HCT116 (cell line): ENCODE data around the gene AUP1.

Experiments used
- CBX3 ChIP-seq: IDR thresholded peaks from 2 replicates; pipeline ENCODE4 v1.6.1; 2012; ENCODE audit warnings: low read depth
- EZH2 ChIP-seq: fragments of 200-600 bp; sonication (generic); IDR thresholded peaks from 2 replicates; pipeline ENCODE4 v1.6.1; 2017; ENCODE audit warnings: antibody characterized with exemption, mixed run types
- FOSL1 ChIP-seq: IDR thresholded peaks from 2 replicates; pipeline ENCODE4 v1.6.1; 2012; ENCODE audit warnings: low read depth
- POLR2A ChIP-seq: IDR thresholded peaks from 2 replicates; pipeline ENCODE4 v1.7.0; 2011; ENCODE audit warnings: borderline replicate concordance; ENCODE audit not compliant: insufficient read depth, insufficient read length; ENCODE audit errors: extremely low read depth
- POLR2AphosphoS5 ChIP-seq: IDR thresholded peaks from 2 replicates; pipeline ENCODE4 v1.6.1; 2011; ENCODE audit warnings: mild to moderate bottlenecking, low read depth, low read length, moderate library complexity
- SIN3A ChIP-seq: IDR thresholded peaks from 2 replicates; pipeline ENCODE4 v1.6.1; 2012; ENCODE audit warnings: low read depth
- YY1 ChIP-seq: IDR thresholded peaks from 2 replicates; pipeline ENCODE4 v1.6.1; 2011; ENCODE audit warnings: low read length, low read depth, moderate library complexity, mild to moderate bottlenecking; ENCODE audit not compliant: insufficient replicate concordance; ENCODE audit errors: extremely low read depth
- ZNF274 ChIP-seq: fragments of 200-500 bp; sonication (Bioruptor generic); IDR thresholded peaks from 2 replicates; pipeline ENCODE4 v1.6.1; 2014; ENCODE audit warnings: mild to moderate bottlenecking, low read depth, low read length, inconsistent platforms
- TF ChIP-seq, protein P1 (sequence below), 3 experiments: fragments of 200-600 bp in 1 of 3; sonication (generic) in 1 of 3; IDR thresholded peaks in 2 of 3; conservative IDR thresholded peaks in 1 of 3; 2 replicates each; pipeline ENCODE4 v1.5.1; 2012 to 2017; ENCODE audit warnings: low read depth in 2 of 3, low read length in 2 of 3, antibody characterized with exemption in 1 of 3, borderline replicate concordance in 1 of 3, control low read depth in 1 of 3, mild to moderate bottlenecking in 1 of 3, mixed read lengths in 1 of 3, mixed run types in 1 of 3, moderate library complexity in 1 of 3; ENCODE audit not compliant: insufficient read depth in 1 of 3
- TF ChIP-seq, protein P2 (sequence below): IDR thresholded peaks from 2 replicates; pipeline ENCODE4 v1.6.1; 2012; ENCODE audit warnings: low read depth
- TF ChIP-seq, protein P3 (sequence below): IDR thresholded peaks from 2 replicates; pipeline ENCODE4 v1.6.1; 2011; ENCODE audit warnings: mild to moderate bottlenecking, low read length, moderate library complexity; ENCODE audit not compliant: insufficient replicate concordance; ENCODE audit errors: extremely low read depth
- TF ChIP-seq, protein P4 (sequence below): IDR thresholded peaks from 2 replicates; pipeline ENCODE4 v1.6.1; 2012

DNA sequence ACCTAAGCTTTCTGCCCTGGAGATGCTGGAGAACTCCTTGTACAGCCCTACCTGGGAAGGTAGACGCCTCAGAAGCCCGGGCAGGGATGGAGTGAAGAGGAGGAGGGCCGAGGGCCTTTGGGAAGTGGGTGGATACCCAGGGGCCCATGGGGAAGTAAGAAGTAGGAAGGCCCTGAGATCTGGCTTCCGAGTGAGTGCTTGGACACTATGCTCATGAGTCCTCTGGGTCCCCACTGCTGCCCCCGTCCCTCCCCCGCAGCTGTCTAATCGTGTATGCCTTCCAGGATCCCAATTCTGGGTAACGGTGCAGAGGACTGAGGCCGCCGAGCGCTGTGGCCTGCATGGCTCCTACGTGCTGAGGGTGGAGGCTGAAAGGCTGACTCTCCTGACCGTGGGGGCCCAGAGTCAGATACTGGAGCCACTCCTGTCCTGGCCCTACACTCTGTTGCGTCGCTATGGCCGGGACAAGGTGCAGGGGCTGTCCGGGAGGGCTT is 26.2 kb upstream of the AUP1 start:
- TF ChIP-seq, protein P1, sequence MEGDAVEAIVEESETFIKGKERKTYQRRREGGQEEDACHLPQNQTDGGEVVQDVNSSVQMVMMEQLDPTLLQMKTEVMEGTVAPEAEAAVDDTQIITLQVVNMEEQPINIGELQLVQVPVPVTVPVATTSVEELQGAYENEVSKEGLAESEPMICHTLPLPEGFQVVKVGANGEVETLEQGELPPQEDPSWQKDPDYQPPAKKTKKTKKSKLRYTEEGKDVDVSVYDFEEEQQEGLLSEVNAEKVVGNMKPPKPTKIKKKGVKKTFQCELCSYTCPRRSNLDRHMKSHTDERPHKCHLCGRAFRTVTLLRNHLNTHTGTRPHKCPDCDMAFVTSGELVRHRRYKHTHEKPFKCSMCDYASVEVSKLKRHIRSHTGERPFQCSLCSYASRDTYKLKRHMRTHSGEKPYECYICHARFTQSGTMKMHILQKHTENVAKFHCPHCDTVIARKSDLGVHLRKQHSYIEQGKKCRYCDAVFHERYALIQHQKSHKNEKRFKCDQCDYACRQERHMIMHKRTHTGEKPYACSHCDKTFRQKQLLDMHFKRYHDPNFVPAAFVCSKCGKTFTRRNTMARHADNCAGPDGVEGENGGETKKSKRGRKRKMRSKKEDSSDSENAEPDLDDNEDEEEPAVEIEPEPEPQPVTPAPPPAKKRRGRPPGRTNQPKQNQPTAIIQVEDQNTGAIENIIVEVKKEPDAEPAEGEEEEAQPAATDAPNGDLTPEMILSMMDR (IDR thresholded peaks at IDR 0.05 in 2 of 3, conservative IDR thresholded peaks at IDR 0.05 in 1 of 3; ENCODE audit: borderline replicate concordance in 1 of 3, insufficient read depth in 1 of 3, low read depth in 2 of 3, low read length in 2 of 3), result no peak
- no peak for TF ChIP-seq POLR2A
- TF ChIP-seq POLR2AphosphoS5, result no peak
- TF ChIP-seq ZNF274, result no peak
- no peak for TF ChIP-seq SIN3A
- no peak for TF ChIP-seq FOSL1
- TF ChIP-seq, protein P2, sequence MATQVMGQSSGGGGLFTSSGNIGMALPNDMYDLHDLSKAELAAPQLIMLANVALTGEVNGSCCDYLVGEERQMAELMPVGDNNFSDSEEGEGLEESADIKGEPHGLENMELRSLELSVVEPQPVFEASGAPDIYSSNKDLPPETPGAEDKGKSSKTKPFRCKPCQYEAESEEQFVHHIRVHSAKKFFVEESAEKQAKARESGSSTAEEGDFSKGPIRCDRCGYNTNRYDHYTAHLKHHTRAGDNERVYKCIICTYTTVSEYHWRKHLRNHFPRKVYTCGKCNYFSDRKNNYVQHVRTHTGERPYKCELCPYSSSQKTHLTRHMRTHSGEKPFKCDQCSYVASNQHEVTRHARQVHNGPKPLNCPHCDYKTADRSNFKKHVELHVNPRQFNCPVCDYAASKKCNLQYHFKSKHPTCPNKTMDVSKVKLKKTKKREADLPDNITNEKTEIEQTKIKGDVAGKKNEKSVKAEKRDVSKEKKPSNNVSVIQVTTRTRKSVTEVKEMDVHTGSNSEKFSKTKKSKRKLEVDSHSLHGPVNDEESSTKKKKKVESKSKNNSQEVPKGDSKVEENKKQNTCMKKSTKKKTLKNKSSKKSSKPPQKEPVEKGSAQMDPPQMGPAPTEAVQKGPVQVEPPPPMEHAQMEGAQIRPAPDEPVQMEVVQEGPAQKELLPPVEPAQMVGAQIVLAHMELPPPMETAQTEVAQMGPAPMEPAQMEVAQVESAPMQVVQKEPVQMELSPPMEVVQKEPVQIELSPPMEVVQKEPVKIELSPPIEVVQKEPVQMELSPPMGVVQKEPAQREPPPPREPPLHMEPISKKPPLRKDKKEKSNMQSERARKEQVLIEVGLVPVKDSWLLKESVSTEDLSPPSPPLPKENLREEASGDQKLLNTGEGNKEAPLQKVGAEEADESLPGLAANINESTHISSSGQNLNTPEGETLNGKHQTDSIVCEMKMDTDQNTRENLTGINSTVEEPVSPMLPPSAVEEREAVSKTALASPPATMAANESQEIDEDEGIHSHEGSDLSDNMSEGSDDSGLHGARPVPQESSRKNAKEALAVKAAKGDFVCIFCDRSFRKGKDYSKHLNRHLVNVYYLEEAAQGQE, result no peak
- TF ChIP-seq, protein P3, sequence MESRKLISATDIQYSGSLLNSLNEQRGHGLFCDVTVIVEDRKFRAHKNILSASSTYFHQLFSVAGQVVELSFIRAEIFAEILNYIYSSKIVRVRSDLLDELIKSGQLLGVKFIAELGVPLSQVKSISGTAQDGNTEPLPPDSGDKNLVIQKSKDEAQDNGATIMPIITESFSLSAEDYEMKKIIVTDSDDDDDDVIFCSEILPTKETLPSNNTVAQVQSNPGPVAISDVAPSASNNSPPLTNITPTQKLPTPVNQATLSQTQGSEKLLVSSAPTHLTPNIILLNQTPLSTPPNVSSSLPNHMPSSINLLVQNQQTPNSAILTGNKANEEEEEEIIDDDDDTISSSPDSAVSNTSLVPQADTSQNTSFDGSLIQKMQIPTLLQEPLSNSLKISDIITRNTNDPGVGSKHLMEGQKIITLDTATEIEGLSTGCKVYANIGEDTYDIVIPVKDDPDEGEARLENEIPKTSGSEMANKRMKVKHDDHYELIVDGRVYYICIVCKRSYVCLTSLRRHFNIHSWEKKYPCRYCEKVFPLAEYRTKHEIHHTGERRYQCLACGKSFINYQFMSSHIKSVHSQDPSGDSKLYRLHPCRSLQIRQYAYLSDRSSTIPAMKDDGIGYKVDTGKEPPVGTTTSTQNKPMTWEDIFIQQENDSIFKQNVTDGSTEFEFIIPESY, result no peak
- TF ChIP-seq EZH2, result no peak
- TF ChIP-seq, protein P4, sequence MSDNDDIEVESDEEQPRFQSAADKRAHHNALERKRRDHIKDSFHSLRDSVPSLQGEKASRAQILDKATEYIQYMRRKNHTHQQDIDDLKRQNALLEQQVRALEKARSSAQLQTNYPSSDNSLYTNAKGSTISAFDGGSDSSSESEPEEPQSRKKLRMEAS, result no peak
- TF ChIP-seq YY1, result no peak
- TF ChIP-seq CBX3, result no peak
